Right atrium auricular region (tissue), 2 donors: ENCODE data around the gene PHF23. TPM values are rescaled to one million over a fixed set of nuclear protein-coding genes. Genes with fewer than 3 reads are reported as not detected.

ENCODE experiments used
- DNase-seq: peaks from one replicate; pipeline ENCODE4 v3.0.0-alpha.2; 2019; ENCODE audit warnings: low spot score
- H3K27ac ChIP-seq, 2 donors: fragments of 200-600 bp; sonication (generic); 1 replicate in 1 of 2; 2 replicates in 1 of 2; pipeline ENCODE4 v1.5.1; 2016 to 2019
- H3K27me3 ChIP-seq, 2 donors: fragments of 200-600 bp; sonication (generic); one replicate each; pipeline versions ENCODE4 v1.5.1 to v1.6.0; 2017 to 2019
- H3K36me3 ChIP-seq: fragments of 200-600 bp; sonication (generic); one replicate; pipeline ENCODE4 v1.5.1; 2016
- H3K4me1 ChIP-seq, 2 donors: fragments of 200-600 bp; sonication (generic); one replicate each; pipeline versions ENCODE4 v1.5.1 to v1.6.0; 2017 to 2019
- H3K4me3 ChIP-seq, 2 donors: fragments of 200-600 bp; sonication (generic); 1 replicate in 1 of 2; 2 replicates in 1 of 2; pipeline ENCODE4 v1.5.1; 2017 to 2019; ENCODE audit warnings: mild to moderate bottlenecking in 1 of 2, moderate library complexity in 1 of 2
- H3K9me3 ChIP-seq, 2 donors: fragments of 200-600 bp; sonication (generic); one replicate each; pipeline ENCODE4 v1.5.1; 2019
- total RNA-seq, 2 donors: library from RNA; depleted of rRNA; stranded (reverse); fragments of >200 nt; gene quantifications; one replicate each; pipeline ENCODE4 v1.1.0, GENCODE V29; 2016
- TF ChIP-seq, protein P1 (sequence below), 2 donors: fragments of 200-600 bp; sonication (generic); IDR thresholded peaks; one replicate each; pipeline ENCODE4 v1.5.1; 2019; ENCODE audit warnings: antibody characterized with exemption in 2 of 2

The PHF23 gene
- total RNA-seq, 2 donors from 2014 or later, result 10.0 to 22.4 TPM

DNA sequence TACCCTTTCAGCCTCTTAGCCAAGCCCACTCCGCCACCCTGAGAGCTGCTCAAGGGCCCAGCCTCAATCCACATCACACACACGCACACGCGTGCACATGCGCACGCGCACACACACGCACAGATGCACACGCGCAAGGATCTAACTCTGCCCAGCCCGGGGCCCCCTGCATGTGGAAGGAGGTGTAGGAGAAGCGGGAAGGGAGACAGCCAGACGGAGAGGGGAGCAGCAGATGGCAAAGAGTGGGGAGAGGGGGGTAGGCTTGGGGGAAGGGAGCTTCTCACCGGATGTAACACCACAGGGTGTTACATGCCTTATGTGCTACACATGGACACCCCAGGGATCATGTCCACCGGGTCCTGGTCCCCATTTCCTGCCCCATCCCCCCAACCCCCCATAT is 34.9 kb downstream of the PHF23 start:
- DNase-seq, result no peak
- Histone ChIP-seq H3K27me3 (no peaks in the 10 kb centered on the region), H3K4me3 (peak overlapping the region; percentile 40 to 57), H3K36me3 (peaks cover 26% of the 10 kb centered on the region), H3K9me3 (no peaks in the 10 kb centered on the region), H3K4me1 (peaks cover 0 to 24% of the 10 kb centered on the region in 2 donors), H3K27ac (peak overlapping the region; percentile 57 to 60)
- TF ChIP-seq, protein P1, sequence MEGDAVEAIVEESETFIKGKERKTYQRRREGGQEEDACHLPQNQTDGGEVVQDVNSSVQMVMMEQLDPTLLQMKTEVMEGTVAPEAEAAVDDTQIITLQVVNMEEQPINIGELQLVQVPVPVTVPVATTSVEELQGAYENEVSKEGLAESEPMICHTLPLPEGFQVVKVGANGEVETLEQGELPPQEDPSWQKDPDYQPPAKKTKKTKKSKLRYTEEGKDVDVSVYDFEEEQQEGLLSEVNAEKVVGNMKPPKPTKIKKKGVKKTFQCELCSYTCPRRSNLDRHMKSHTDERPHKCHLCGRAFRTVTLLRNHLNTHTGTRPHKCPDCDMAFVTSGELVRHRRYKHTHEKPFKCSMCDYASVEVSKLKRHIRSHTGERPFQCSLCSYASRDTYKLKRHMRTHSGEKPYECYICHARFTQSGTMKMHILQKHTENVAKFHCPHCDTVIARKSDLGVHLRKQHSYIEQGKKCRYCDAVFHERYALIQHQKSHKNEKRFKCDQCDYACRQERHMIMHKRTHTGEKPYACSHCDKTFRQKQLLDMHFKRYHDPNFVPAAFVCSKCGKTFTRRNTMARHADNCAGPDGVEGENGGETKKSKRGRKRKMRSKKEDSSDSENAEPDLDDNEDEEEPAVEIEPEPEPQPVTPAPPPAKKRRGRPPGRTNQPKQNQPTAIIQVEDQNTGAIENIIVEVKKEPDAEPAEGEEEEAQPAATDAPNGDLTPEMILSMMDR (IDR thresholded peaks at IDR 0.05), result no peak

DNA sequence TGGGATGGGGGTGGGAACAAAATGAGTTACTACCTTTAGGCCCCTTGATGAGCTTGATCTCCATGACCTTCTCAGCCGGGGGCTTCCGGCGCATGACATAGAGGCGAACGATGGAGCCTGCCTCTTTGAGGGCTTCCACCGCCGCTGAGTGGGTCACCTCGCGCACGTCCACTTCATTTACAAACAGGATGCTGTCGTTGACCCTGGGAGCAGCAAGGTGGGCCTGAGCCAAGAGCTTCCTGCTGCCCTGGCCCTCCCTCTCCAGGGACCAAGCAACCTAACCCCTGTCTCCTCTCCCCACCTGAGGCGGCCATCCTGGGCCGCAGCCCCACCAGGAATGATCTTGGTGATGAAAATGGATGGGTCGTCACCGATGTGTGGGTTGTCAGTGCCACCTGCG is 35.9 kb downstream of the PHF23 start:
- peaks cover 26% of the 10 kb centered on the region for H3K36me3 ChIP-seq
- no peak for DNase-seq

DNA sequence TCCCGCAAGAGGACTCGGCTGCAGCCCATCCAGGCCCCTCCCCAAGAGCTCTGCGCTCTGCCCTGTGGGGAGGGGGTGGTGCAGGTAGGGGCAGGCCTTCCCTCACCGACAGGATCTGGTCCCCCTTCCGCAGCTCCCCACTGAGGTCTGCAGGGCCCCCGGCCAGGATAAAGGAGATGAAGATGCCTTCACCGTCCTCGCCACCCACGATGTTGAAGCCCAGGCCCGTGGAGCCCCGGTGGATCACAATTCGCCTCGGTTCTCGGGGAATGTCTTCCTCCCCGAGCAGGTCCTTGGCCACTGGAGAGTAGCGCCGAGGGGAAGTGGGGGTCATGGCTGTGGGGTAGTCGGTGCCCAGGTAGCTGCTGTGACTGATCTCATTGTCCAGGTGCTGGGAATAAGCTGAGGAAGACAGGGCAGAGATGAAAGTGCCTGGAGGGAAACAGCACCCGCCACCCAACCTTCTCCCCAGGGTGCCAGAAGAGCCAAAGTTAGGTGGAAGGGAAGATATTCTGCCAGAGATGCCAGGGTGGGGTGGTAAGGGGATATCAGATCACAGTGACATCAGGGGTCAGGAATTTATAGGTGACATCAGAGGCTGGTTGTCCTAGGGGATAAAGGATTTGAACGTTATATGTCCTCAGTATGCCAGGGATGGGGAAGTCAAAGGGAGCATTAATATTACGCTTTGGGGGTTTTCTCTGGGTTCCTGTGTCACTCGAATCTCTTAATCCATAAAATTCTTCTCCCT is 42.4 kb downstream of the PHF23 start:
- no peak overlapping the region for H3K4me3 ChIP-seq
- peaks cover 49% of the 10 kb centered on the region for H3K36me3 ChIP-seq
- TF ChIP-seq, protein P1 (IDR thresholded peaks at IDR 0.05), result no peak
- H3K27ac ChIP-seq, result no peak overlapping the region
- no peaks in the 10 kb centered on the region for H3K9me3 ChIP-seq
- no peaks in the 10 kb centered on the region for H3K4me1 ChIP-seq
- DNase-seq, result no peak
- no peaks in the 10 kb centered on the region for H3K27me3 ChIP-seq

More for the DNA sequence above, 35.9 kb downstream of the PHF23 start:
- Histone ChIP-seq H3K27ac (no peak overlapping the region), H3K9me3 (no peaks in the 10 kb centered on the region), H3K4me3 (no peak overlapping the region), H3K27me3 (no peaks in the 10 kb centered on the region), H3K4me1 (peaks cover 0 to 24% of the 10 kb centered on the region in 2 donors)
- TF ChIP-seq, protein P1 (IDR thresholded peaks at IDR 0.05), result no peak

DNA sequence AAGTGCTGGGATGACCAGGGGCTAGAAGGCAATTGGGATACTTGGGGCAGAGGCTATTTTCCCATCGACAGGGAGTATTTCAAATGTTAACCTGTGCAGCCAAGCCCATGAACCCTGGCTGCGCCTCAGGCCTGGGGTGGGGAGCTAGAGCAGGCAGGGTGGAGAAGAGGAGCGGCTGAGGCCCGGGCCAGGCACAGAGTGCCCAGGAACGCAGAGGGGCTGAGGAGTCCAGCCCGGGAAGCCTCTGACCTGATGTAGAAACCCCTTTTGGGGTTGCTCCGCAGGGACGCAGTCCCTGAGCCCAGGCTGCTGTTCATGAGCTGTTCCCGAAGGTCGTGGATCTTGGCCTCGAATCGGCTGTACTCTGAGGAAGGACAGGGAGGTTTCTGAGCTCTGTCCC is 43.3 kb downstream of the PHF23 start:
- peaks cover 42% of the 10 kb centered on the region for H3K36me3 ChIP-seq
- no peak overlapping the region for H3K27ac ChIP-seq
- no peak overlapping the region for H3K4me3 ChIP-seq
- H3K4me1 ChIP-seq, result no peaks in the 10 kb centered on the region
- no peaks in the 10 kb centered on the region for H3K27me3 ChIP-seq
- no peak for DNase-seq
- no peaks in the 10 kb centered on the region for H3K9me3 ChIP-seq
- TF ChIP-seq, protein P1 (IDR thresholded peaks at IDR 0.05), result no peak

DNA sequence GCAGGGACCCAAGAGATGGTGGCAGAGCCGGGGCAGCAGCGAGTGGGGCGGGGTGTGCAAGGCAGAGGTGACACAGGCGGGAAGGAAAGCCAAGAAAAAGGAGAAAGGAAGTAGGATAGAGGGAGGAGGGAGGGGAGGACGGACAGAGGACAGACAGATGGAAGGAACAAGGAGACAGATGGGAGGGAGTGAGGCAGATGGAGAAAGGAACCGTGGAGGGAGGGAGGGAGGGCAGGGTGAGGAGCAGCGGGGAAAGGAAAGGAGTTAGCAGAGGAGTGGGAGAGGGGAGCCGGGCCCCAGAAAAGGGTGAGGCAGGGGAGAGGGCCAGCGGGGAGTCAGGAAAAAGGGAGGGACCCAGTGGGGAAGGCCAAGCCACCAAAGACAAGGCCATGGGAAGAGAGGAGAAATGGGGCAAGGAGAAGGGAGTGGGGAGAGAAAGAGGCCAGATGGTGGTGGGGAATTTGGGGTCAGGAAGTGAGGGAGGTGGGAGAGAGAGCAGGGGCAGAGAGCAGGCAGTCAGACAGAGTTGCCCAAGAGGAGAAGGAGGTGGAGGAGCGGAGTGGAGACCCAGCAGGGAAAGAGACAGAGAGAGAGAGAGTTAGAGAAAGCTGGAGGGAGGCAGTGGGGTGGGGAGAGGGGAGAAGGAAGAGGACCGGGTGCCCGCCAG is 46.9 kb downstream of the PHF23 start:
- Histone ChIP-seq H3K4me3 (no peak overlapping the region), H3K9me3 (no peaks in the 10 kb centered on the region), H3K36me3 (peaks cover 36% of the 10 kb centered on the region), H3K4me1 (no peaks in the 10 kb centered on the region), H3K27ac (no peak overlapping the region), H3K27me3 (no peaks in the 10 kb centered on the region)
- TF ChIP-seq, protein P1 (IDR thresholded peaks at IDR 0.05), result no peak
- no peak for DNase-seq
